ENCODE data around the gene HPSE2.

HPSE2 gene

DNA sequence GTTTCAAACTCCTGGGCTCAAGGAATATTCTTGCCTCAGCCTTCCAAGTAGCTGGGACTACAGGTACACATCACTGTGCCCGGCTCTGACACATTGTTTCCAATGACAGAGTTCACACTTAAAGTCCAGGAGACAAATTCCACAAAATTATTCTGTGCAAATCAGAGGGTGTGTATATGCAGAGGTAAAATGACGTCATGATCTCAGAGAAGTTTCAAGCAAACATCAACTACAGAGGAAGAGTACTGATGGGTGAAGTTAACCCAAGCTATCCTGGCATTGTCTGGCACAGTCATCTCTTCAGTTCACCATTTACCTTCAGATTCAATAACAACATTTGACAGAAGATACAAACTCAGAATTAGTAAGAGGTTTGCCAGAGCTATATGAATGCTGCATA, 388.9 kb downstream of the HPSE2 start:
- no peak for ATAC-seq
- Mint-ChIP-seq H3K27ac (no peak overlapping the region), H3K4me1 (no peaks in the 10 kb centered on the region), H3K27me3 (peaks cover 4% of the 10 kb centered on the region), H3K9me3 (no peaks in the 10 kb centered on the region), H3K36me3 (ENCODE audit: low read depth) (no peaks in the 10 kb centered on the region), H3K4me3 (no peak overlapping the region)
- DNase-seq: no peak

DNA sequence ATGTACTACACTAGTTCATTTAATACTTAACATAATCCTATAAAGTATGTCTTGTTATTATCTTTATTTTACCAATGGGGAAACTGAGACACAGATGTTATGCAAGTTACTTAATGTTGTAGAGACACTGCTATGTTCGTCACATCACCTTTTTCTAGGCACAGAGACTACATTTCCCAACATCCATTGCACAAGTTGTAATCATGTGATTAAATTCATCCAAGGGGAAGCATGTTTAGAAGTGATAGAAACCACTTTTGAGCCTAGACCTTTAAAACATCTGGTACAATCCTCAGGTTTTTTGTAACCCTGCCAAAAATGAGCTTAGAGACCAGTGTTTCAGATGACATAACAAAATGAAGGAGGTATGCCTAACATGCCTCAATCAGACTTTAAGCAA, 402.1 kb downstream of the HPSE2 start:
- no peak for DNase-seq
- H3K4me3 Mint-ChIP-seq: no peak overlapping the region
- H3K9me3 Mint-ChIP-seq: peaks cover 4% of the 10 kb centered on the region
- H3K27ac Mint-ChIP-seq: no peak overlapping the region
- no peak for ATAC-seq
- no peaks in the 10 kb centered on the region for H3K4me1 Mint-ChIP-seq
- no peaks in the 10 kb centered on the region for H3K36me3 Mint-ChIP-seq (ENCODE audit: low read depth)
- H3K27me3 Mint-ChIP-seq: peaks cover 2% of the 10 kb centered on the region

DNA sequence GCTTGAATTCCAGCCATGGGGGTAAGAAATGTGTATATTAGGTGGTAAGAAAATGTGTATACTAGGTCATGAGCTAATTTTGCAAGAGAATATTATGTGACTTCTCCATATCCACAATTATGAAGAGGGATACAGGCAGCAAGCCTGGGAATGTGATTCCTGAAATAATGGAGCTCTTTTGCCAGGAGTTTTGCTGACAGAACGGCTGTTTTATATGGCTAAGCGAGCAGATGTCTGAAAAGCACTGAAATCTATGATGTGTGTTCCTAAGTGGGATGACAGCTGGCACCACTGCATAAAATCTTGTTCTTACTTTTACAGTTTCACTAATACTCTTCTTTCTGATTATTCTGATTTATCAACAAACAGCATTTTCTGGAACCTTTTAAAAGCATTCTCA, 402.9 kb downstream of the HPSE2 start:
- H3K27me3 Mint-ChIP-seq: peaks cover 2% of the 10 kb centered on the region
- H3K36me3 Mint-ChIP-seq (ENCODE audit: low read depth): no peaks in the 10 kb centered on the region
- no peak overlapping the region for H3K27ac Mint-ChIP-seq
- H3K4me1 Mint-ChIP-seq: no peaks in the 10 kb centered on the region
- DNase-seq (no peak), ATAC-seq (no peak)
- peaks cover 4% of the 10 kb centered on the region for H3K9me3 Mint-ChIP-seq
- no peak overlapping the region for H3K4me3 Mint-ChIP-seq

DNA sequence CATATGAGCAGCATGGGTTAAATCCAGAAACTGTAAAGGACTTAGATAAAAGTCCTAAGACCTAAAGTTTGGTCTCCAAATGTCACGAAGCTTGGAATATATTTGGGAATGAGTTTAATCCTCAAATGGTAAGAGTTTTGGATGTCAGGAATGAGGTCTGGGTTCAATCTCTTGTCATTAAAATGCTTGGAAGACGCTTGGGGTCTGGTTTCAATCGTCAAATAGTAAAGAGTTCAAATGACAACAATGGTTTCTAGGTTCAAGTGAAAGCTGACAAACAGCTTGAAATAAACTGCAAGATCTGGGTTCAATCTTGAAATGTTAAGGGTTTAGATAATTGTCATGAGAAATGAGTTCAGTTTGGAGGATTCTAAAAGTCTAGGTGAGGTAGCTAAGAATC, 403.5 kb downstream of the HPSE2 start:
- no peak overlapping the region for H3K27ac Mint-ChIP-seq
- no peak for ATAC-seq
- no peaks in the 10 kb centered on the region for H3K36me3 Mint-ChIP-seq (ENCODE audit: low read depth)
- no peak overlapping the region for H3K4me3 Mint-ChIP-seq
- H3K27me3 Mint-ChIP-seq: peaks cover 2% of the 10 kb centered on the region
- peaks cover 4% of the 10 kb centered on the region for H3K9me3 Mint-ChIP-seq
- no peak for DNase-seq
- H3K4me1 Mint-ChIP-seq: no peaks in the 10 kb centered on the region

DNA sequence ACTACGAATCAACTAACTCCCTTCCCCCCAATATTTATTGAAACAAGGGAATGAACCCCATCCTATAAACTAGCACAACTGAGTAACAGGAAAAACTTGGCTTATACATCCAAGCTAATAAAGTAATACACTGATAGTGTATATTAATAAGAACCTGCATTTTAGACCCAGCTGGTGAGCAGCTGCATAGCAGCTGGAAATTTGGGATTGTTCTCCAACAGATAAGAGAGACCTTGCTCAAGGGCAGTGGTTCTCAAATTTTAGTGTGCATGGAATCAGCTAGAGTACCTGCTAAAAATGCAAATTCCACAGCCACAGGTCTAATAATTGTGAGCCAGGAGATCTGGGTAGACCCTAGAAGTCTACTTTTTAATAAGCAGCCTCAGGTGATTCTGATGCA, 404.3 kb downstream of the HPSE2 start:
- Mint-ChIP-seq H3K27ac (no peak overlapping the region), H3K27me3 (peaks cover 2% of the 10 kb centered on the region), H3K9me3 (peaks cover 4% of the 10 kb centered on the region), H3K4me1 (no peaks in the 10 kb centered on the region), H3K36me3 (ENCODE audit: low read depth) (no peaks in the 10 kb centered on the region), H3K4me3 (no peak overlapping the region)
- ATAC-seq (no peak), DNase-seq (no peak)

DNA sequence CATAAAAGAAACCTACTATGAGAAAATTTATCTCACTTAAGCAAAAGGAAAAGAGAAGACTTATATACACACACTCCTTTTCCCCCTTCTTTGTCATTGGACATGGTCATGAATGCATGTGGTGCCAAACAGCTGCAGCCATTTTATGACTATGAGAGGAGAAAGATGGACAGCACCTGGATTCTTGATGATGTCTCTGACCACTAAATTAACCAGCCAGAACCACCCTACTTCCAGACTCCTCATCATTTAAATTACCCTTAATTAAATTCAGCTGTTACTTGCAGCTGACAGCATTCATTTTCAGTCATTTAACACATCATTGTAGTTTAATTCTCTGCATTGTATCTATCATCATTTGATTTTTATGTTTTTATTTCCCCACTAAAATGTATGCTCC, 409.9 kb downstream of the HPSE2 start:
- Mint-ChIP-seq H3K27ac (no peak overlapping the region), H3K36me3 (ENCODE audit: low read depth) (no peaks in the 10 kb centered on the region), H3K4me3 (no peak overlapping the region), H3K27me3 (peaks cover 6% of the 10 kb centered on the region), H3K4me1 (no peaks in the 10 kb centered on the region), H3K9me3 (peaks cover 4% of the 10 kb centered on the region)
- ATAC-seq (no peak), DNase-seq (no peak)

DNA sequence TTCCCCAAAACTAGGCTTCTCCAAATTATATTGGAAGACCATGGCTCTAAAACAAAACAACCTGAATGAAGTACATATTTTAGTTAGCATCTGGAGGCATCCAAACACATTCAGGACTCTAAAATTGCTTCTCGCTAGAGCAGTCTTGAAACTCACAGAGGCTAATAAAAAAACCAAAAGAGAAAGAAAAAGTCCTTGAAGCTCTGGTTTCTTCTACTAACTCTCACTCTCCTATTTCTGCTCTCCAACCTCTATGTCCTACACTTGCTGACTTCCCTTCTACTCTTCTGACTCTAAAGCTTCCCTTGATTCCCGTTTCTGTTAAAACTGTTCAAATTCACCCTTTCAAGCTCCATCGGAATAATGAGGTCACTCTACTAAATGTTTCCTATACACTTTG, 418.3 kb downstream of the HPSE2 start:
- H3K36me3 Mint-ChIP-seq (ENCODE audit: low read depth): no peaks in the 10 kb centered on the region
- H3K4me1 Mint-ChIP-seq: no peaks in the 10 kb centered on the region
- ATAC-seq (no peak), DNase-seq (no peak)
- H3K27me3 Mint-ChIP-seq: peaks cover 2% of the 10 kb centered on the region
- no peak overlapping the region for H3K4me3 Mint-ChIP-seq
- H3K27ac Mint-ChIP-seq: no peak overlapping the region
- peaks cover 3% of the 10 kb centered on the region for H3K9me3 Mint-ChIP-seq

DNA sequence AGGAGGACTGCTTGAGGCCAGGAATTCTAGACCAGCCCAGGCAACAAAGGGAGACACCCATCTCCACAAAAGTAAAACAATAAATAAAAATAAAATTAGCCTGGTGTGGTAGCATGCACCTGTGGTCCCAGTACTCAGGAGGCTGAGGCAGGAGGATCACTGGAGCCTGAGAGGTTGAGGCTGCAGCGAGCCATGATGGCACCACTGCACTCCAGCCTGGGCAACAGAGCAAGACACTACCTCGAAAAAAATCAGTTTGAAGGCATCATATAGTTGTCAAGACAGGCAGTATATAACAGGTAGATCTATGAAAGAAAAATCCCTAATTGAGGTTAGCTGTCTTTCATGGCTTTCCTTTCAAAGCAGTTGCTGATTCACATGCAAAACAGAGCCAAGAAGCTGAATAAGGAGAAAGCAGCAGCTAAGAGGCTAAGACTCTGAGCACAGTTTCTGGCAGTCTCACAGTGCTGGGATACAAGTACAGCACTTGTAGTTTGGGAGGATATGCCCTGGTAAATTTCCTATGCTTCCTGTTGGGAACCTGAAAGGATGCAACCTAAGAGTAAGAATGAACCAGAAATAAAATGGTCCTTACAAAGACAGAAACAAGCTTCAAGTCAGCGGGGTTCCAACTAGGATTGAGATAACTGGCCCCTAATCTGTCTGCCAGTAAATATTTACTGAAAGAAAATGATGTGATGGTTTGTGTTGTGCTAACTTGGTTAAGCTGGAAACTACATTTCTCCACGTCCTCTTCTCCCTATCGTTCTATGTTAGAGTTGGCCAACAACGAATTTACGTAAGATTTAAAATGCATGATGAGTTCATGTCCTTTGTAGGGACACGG, 420.4 kb downstream of the HPSE2 start:
- H3K27me3 Mint-ChIP-seq: peaks cover 4% of the 10 kb centered on the region
- no peak overlapping the region for H3K27ac Mint-ChIP-seq
- no peaks in the 10 kb centered on the region for H3K4me1 Mint-ChIP-seq
- H3K4me3 Mint-ChIP-seq: no peak overlapping the region
- ATAC-seq (no peak), DNase-seq (no peak)
- peaks cover 3% of the 10 kb centered on the region for H3K9me3 Mint-ChIP-seq
- no peaks in the 10 kb centered on the region for H3K36me3 Mint-ChIP-seq (ENCODE audit: low read depth)

DNA sequence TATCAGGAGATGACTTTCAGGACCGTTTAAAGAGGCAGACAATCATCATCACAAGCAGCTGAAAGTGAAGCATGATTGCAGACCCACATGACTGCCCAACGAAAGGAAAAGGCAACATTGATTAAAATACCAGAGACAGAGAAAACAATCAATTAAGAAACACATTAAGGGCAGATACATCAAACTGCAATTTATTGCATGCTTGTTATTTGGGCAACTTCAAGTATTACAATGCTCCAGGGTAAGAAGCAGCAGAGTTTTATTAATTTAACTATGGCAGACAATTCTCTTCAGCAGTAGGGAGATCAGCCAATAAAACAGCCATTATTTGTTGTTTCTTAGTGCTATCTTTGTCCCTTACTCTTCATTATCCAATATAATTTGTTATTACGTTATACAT, 421.2 kb downstream of the HPSE2 start:
- Mint-ChIP-seq H3K4me1 (no peaks in the 10 kb centered on the region), H3K27me3 (peaks cover 4% of the 10 kb centered on the region), H3K27ac (no peak overlapping the region), H3K9me3 (peaks cover 3% of the 10 kb centered on the region), H3K36me3 (ENCODE audit: low read depth) (no peaks in the 10 kb centered on the region), H3K4me3 (no peak overlapping the region)
- ATAC-seq (no peak), DNase-seq (no peak)

DNA sequence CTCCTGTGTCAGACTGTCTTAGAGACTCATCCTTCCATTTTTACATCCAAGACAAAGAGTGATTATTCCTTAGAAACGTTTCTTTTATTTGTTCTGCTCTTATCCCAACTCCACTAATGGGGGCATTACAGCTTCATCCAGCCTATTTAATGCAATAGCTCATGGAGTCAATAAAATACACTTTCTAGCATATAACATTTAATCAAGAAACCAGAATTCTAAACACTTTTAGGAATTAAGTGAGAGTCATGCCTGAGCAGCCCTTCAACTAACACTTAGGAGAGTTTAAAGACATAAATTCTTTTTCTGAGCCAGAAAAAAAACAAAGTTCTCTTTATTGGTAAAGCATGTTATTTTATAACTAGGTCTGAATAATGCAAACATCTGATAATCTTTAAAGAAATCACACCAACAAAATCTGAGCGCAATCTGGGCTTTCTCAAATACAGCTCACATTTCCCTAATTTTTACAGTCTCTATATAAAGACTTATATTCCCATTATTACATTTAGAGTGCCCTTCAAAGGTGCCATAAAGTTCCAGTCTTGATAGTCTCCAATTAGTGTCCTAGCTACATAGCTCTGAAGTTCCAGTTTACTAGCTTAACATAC, 427.3 kb downstream of the HPSE2 start:
- no peaks in the 10 kb centered on the region for H3K9me3 Mint-ChIP-seq
- no peak overlapping the region for H3K4me3 Mint-ChIP-seq
- H3K36me3 Mint-ChIP-seq (ENCODE audit: low read depth): no peaks in the 10 kb centered on the region
- peaks cover 2% of the 10 kb centered on the region for H3K27me3 Mint-ChIP-seq
- no peaks in the 10 kb centered on the region for H3K4me1 Mint-ChIP-seq
- DNase-seq: no peak
- no peak overlapping the region for H3K27ac Mint-ChIP-seq
- no peak for ATAC-seq

DNA sequence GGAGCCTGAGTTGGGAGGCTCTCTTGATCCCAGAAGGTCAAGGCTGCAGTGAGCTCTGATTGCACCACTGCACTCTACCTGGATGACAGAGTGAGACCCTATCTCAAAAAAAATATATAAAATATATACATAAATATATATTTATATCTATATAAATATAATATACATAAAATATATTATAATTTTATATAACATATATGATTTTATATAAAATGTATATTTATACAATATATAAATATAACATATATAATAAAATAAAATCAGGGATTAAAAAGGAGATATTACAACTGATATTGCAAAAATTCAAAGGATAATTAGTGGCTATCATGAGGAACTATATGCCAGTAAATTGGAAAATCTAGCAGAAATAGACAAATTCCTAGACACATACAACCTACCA, 435.4 kb downstream of the HPSE2 start:
- no peak overlapping the region for H3K27ac Mint-ChIP-seq
- H3K9me3 Mint-ChIP-seq: peaks cover 9% of the 10 kb centered on the region
- no peaks in the 10 kb centered on the region for H3K4me1 Mint-ChIP-seq
- no peak overlapping the region for H3K4me3 Mint-ChIP-seq
- peaks cover 3% of the 10 kb centered on the region for H3K27me3 Mint-ChIP-seq
- DNase-seq: no peak
- no peaks in the 10 kb centered on the region for H3K36me3 Mint-ChIP-seq (ENCODE audit: low read depth)
- ATAC-seq: no peak

DNA sequence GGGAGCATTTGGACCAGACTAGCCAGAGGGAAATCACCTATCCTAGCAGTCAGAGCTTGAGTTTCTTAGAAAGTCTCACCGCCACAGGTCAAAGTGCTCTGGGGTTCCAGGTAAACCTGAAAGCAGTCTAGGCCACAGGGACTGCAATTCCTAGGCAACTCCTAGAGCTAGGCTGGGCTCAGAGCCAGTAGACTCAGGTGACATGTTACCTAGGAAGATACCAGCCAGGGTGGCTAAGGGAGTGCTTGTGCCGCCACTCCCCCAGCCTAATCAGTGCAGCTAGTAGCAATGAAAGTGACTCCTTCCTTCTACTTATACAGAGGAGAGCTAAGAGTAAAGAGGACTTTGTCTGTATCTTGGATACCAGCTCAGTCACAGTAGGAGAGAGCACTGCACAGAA, 440.2 kb downstream of the HPSE2 start:
- Mint-ChIP-seq H3K36me3 (ENCODE audit: low read depth) (no peaks in the 10 kb centered on the region), H3K27me3 (peaks cover 3% of the 10 kb centered on the region), H3K4me3 (no peak overlapping the region), H3K27ac (no peak overlapping the region), H3K4me1 (no peaks in the 10 kb centered on the region), H3K9me3 (peaks cover 4% of the 10 kb centered on the region)
- no peak for DNase-seq
- no peak for ATAC-seq

DNA sequence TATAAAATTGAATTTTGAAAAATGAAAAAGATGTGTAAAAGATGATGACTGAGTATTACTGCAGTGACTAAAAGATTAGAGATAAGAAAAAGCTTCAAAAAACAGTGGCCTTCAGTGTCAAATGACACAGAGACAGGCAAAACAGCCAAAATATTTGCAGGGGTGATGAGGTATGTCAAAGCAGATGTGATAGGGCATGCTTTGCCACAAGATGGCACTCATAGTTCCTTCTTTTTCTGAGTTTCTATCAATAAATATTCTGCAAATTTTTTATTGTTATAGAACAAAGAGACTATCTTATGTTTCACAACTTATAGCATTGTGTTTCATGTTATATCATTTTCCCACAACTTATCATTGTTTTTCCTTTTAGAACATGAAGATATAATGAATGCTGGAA, 444.8 kb downstream of the HPSE2 start:
- Mint-ChIP-seq H3K27ac (no peak overlapping the region), H3K4me3 (no peak overlapping the region), H3K4me1 (no peaks in the 10 kb centered on the region), H3K9me3 (no peaks in the 10 kb centered on the region), H3K36me3 (ENCODE audit: low read depth) (no peaks in the 10 kb centered on the region), H3K27me3 (peaks cover 2% of the 10 kb centered on the region)
- no peak for DNase-seq
- ATAC-seq: no peak

DNA sequence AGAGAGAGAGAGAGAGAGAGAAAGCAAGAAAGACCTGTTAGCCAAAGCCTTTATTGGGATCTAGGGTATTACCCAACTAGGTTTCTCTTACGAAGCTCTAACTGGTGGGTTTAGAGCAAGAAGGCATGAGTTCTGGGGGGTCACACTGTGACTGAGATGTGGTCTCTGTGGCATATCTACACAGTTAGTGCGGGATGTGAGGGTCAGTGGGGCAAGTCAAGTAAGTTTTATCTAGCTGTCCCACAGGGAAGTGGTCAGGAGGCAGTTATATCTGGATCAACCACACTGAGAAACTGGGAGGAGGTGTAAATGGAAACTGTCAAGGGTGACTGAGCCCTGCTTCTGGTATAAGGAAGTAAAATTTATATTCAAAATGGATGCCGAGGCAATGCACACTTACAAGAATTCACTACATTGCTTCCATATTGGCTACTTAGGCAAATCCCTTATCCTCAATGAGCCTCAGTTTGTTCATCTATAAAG, 457.3 kb downstream of the HPSE2 start:
- no peak overlapping the region for H3K27ac Mint-ChIP-seq
- H3K36me3 Mint-ChIP-seq (ENCODE audit: low read depth): no peaks in the 10 kb centered on the region
- ATAC-seq: no peak
- no peak for DNase-seq
- H3K9me3 Mint-ChIP-seq: no peaks in the 10 kb centered on the region
- H3K4me1 Mint-ChIP-seq: no peaks in the 10 kb centered on the region
- H3K4me3 Mint-ChIP-seq: no peak overlapping the region
- H3K27me3 Mint-ChIP-seq: no peaks in the 10 kb centered on the region

DNA sequence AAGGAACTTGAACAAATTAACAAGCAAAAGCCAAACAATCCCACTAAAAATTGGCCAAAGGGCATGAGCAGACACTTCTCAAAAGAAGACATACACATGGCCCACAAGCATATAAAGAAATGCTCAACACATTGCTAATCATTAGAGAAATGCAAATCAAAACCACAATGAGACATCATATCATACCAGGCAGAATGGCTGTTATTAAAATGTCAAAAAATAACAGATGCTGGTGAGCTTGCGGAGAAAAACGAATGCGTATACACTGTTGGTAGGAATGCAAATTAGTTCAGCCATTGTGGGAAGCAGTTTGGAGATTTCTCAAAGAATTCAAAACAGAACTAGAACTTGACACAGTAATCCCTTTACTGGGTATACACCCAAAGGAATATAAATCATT, 477.2 kb downstream of the HPSE2 start:
- Mint-ChIP-seq H3K36me3 (ENCODE audit: low read depth) (no peaks in the 10 kb centered on the region), H3K4me3 (no peak overlapping the region), H3K27me3 (peaks cover 11% of the 10 kb centered on the region), H3K27ac (no peak overlapping the region), H3K9me3 (peaks cover 5% of the 10 kb centered on the region), H3K4me1 (no peaks in the 10 kb centered on the region)
- ATAC-seq (no peak), DNase-seq (no peak)
